DOHH2 (cell line): ENCODE measurements around the gene KRT27.
A peak's percentile ranks its signal among the peaks of the same experiment; 100 is the strongest.

Experiments
- H3F3A ChIP-seq: fragments of 200-600 bp; sonication (generic), shearing (Covaris generic); 2 replicates; pipeline ENCODE4 v1.6.0; 2016; ENCODE audit warnings: antibody characterized with exemption, mild to moderate bottlenecking; ENCODE audit not compliant: control insufficient read depth, insufficient read depth
- H3K27ac ChIP-seq: fragments of 200-600 bp; sonication (generic); 2 replicates; pipeline ENCODE4 v1.5.1; 2014; ENCODE audit warnings: low read depth, mild to moderate bottlenecking, low read length, moderate library complexity
- H3K27me3 ChIP-seq: fragments of 200-600 bp; sonication (generic); 2 replicates; pipeline ENCODE4 v1.6.1; 2014; ENCODE audit warnings: mild to moderate bottlenecking, low read length, mixed read lengths; ENCODE audit not compliant: control insufficient read depth
- H3K36me3 ChIP-seq: fragments of 200-600 bp; sonication (generic); 2 replicates; pipeline ENCODE4 v1.6.1; 2014; ENCODE audit warnings: mild to moderate bottlenecking, low read length, moderate library complexity, mixed read lengths; ENCODE audit not compliant: control insufficient read depth
- H3K4me1 ChIP-seq: fragments of 200-600 bp; sonication (generic); 2 replicates; pipeline ENCODE4 v1.6.1; 2014; ENCODE audit warnings: mild to moderate bottlenecking, low read length, mixed read lengths; ENCODE audit not compliant: control insufficient read depth
- H3K4me2 ChIP-seq: fragments of 200-600 bp; sonication (generic); 2 replicates; pipeline ENCODE4 v1.6.0; 2014; ENCODE audit warnings: mild to moderate bottlenecking, low read length, moderate library complexity
- H3K4me3 ChIP-seq: fragments of 200-600 bp; sonication (generic); 2 replicates; pipeline ENCODE4 v1.5.1; 2014; ENCODE audit warnings: mild to moderate bottlenecking, low read length, mixed read lengths
- H3K79me2 ChIP-seq: fragments of 200-600 bp; sonication (generic); 2 replicates; pipeline ENCODE4 v1.6.1; 2014; ENCODE audit warnings: mild to moderate bottlenecking, low read length, mixed read lengths; ENCODE audit not compliant: control insufficient read depth
- H3K9me2 ChIP-seq: fragments of 200-600 bp; sonication (generic); replicated peaks from 2 replicates; pipeline ENCODE4 v1.6.1; 2014; ENCODE audit warnings: mild to moderate bottlenecking, low read length, mixed read lengths; ENCODE audit not compliant: control insufficient read depth
- H3K9me3 ChIP-seq: fragments of 200-600 bp; sonication (generic); 2 replicates; pipeline ENCODE4 v1.6.1; 2014; ENCODE audit warnings: antibody characterized with exemption, low read length, mixed read lengths; ENCODE audit not compliant: control insufficient read depth, insufficient read depth
- H4K20me1 ChIP-seq: fragments of 200-600 bp; sonication (generic); 2 replicates; pipeline ENCODE4 v1.6.0; 2014; ENCODE audit warnings: low read depth, mild to moderate bottlenecking, antibody characterized with exemption, low read length, moderate library complexity; ENCODE audit not compliant: control insufficient read depth, insufficient read depth
- EZH2phosphoT487 ChIP-seq: fragments of 200-600 bp; sonication (generic); IDR thresholded peaks from 2 replicates; pipeline ENCODE4 v1.6.1; 2017; ENCODE audit warnings: borderline replicate concordance, mild to moderate bottlenecking, antibody characterized with exemption, low read length, moderate library complexity, mixed read lengths
- TF ChIP-seq, protein P1 (sequence below): fragments of 200-600 bp; sonication (generic); IDR thresholded peaks from one replicate; pipeline ENCODE4 v1.5.1; 2014; ENCODE audit warnings: antibody characterized with exemption, mild to moderate bottlenecking, low read depth, low read length; ENCODE audit not compliant: poor library complexity, severe bottlenecking

The KRT27 gene

DNA sequence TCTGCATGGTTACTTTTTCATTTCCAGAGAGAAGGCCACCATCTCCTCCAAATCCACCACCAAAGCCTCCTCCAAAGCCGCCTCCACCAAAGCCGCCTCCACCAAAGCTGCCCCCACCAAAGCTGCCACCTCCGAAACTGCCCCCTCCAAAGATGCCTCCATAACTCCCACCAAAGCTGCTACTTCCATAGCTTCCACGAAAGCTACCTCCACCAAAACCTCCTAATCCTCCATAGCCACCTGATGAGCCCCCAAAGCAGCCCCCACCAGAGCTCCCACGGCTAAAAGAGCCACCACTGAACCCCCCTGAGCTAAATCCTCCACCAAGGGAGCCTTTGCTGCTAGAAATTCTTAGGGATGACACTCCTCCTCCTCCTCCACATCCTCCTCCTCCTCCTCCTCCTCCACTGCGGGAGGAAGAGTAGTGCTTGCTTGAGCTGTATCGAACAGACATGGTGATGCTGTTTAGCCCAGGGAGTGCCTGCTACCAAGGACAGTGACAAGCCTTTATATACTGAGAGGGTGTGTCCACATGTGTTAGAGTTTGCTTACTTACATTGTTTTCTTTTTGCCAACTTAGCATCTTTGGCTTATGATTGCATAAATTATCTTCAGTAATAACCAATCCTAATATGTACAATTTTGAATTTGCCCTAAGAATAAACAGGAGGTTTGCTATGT, 39.9 kb upstream of the KRT27 start, which contains the start of gene KRT10:
Gene KRT10 (minus strand): TSS at position 483 of the 681 bp plus-strand sequence. CDS start 29 bp downstream, at position 454.
- peaks cover 17% of the 10 kb centered on the region for H3K4me1 ChIP-seq
- no peak within 1 kb of the TSS for H3K27ac ChIP-seq
- no peaks in the 10 kb centered on the region for H3K9me3 ChIP-seq
- no peaks in the 10 kb centered on the region for H3K27me3 ChIP-seq
- H3K79me2 ChIP-seq: peaks cover 30% of the 10 kb centered on the region
- TF ChIP-seq EZH2phosphoT487: no peak
- TF ChIP-seq, protein P1, sequence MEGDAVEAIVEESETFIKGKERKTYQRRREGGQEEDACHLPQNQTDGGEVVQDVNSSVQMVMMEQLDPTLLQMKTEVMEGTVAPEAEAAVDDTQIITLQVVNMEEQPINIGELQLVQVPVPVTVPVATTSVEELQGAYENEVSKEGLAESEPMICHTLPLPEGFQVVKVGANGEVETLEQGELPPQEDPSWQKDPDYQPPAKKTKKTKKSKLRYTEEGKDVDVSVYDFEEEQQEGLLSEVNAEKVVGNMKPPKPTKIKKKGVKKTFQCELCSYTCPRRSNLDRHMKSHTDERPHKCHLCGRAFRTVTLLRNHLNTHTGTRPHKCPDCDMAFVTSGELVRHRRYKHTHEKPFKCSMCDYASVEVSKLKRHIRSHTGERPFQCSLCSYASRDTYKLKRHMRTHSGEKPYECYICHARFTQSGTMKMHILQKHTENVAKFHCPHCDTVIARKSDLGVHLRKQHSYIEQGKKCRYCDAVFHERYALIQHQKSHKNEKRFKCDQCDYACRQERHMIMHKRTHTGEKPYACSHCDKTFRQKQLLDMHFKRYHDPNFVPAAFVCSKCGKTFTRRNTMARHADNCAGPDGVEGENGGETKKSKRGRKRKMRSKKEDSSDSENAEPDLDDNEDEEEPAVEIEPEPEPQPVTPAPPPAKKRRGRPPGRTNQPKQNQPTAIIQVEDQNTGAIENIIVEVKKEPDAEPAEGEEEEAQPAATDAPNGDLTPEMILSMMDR: no peak
- no peaks in the 10 kb centered on the region for H3K9me2 ChIP-seq
- H3K4me3 ChIP-seq: no peak within 1 kb of the TSS
- peaks cover 22% of the 10 kb centered on the region for H3K36me3 ChIP-seq
- H3F3A ChIP-seq: peaks cover 25% of the 10 kb centered on the region
- H3K4me2 ChIP-seq: no peak within 1 kb of the TSS
- no peaks in the 10 kb centered on the region for H4K20me1 ChIP-seq

DNA sequence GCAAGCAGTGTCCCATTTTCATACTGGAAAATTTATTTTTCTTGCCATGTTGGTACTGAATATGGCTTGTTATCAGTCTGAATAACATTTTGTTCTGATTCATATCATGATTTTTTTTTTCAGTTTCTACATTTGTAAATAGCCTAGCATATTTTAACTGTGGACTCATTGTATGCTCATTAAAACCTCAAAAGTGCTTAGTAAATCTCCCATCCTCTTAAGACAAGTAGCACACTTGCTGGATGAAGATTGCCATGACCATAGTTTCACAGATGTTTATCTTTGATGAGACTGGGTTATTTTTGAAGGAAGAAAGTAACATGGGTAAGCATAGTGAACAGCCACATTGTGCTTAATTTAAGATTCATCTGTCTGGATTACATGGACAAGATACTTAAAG, 39.2 kb upstream of the KRT27 start:
- H3F3A ChIP-seq: peaks cover 29% of the 10 kb centered on the region
- peaks cover 29% of the 10 kb centered on the region for H3K36me3 ChIP-seq
- H4K20me1 ChIP-seq: no peaks in the 10 kb centered on the region
- TF ChIP-seq EZH2phosphoT487: no peak
- TF ChIP-seq, protein P1: no peak
- peaks cover 30% of the 10 kb centered on the region for H3K79me2 ChIP-seq
- no peak overlapping the region for H3K4me2 ChIP-seq
- peaks cover 17% of the 10 kb centered on the region for H3K4me1 ChIP-seq
- no peaks in the 10 kb centered on the region for H3K9me2 ChIP-seq
- no peaks in the 10 kb centered on the region for H3K27me3 ChIP-seq
- H3K9me3 ChIP-seq: no peaks in the 10 kb centered on the region
- H3K4me3 ChIP-seq: no peak overlapping the region
- H3K27ac ChIP-seq: no peak overlapping the region

DNA sequence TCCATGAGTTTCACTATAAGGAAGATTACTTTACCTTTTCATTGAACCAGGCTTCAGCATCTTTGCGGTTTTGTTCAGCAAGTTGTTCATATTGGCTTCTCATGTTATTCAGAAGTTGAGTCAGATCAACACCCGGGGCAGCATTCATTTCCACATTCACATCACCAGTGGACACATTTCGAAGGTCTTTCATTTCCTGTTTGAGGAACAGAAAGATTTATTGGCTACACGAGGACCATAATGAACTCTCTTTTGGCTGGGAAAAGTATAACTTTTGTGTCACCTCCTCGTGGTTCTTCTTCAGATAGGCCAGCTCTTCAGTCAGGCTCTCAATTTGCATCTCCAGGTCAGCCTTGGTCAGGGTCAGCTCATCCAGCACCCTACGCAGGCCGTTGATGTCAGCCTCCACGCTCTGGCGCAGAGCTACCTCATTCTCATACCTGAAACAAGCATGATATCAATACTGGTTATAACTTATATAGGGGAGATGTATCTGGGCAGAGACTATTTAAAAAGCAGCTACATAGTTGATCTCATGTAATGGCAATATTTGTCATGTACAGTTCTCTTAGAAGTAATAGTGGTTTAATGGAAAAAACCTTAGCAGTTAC, 38.0 kb upstream of the KRT27 start:
- Histone ChIP-seq H3K4me3 (peak overlapping the region; percentile 82), H3K9me2 (no peaks in the 10 kb centered on the region), H3K9me3 (no peaks in the 10 kb centered on the region), H3F3A (peaks cover 31% of the 10 kb centered on the region), H4K20me1 (no peaks in the 10 kb centered on the region), H3K36me3 (peaks cover 29% of the 10 kb centered on the region), H3K27ac (no peak overlapping the region), H3K27me3 (no peaks in the 10 kb centered on the region), H3K4me1 (peaks cover 17% of the 10 kb centered on the region), H3K79me2 (peaks cover 23% of the 10 kb centered on the region), H3K4me2 (peak overlapping the region; percentile 65)
- TF ChIP-seq EZH2phosphoT487: no peak
- TF ChIP-seq, protein P1: no peak
